Effector memory CD8-positive, alpha-beta T cell (primary cell): ENCODE results near the gene VAC14.
"Not testable (repeated sequence)": the region's sequence is repeated elsewhere in the genome, so short reads cannot be mapped to it uniquely, and the experiment has no call there.

Experiments
- ATAC-seq: fragments of 150-1000 bp; cut with Tn5 transposase; replicated peaks from 2 replicates; pipeline ENCODE4 v1.10.0; 2021; ENCODE audit warnings: mild to moderate bottlenecking, moderate library complexity
- DNase-seq, 3 experiments: peaks; one replicate each; pipeline ENCODE4 v3.0.0; 2021
- H3K27ac Mint-ChIP-seq, 2 donors: one replicate each; pipeline ENCODE4 v1.8.0; 2022; ENCODE audit warnings: mild to moderate bottlenecking in 2 of 2, mixed read lengths in 2 of 2, moderate library complexity in 2 of 2
- H3K27me3 Mint-ChIP-seq, 2 donors: one replicate each; pipeline ENCODE4 v1.8.0; 2022; ENCODE audit warnings: mixed read lengths in 2 of 2
- H3K36me3 Mint-ChIP-seq: one replicate; pipeline ENCODE4 v1.8.0; 2022; ENCODE audit warnings: mild to moderate bottlenecking, moderate library complexity, mixed read lengths; ENCODE audit not compliant: insufficient read depth
- H3K4me1 Mint-ChIP-seq, 2 donors: one replicate each; pipeline ENCODE4 v1.8.0; 2022; ENCODE audit warnings: low read depth in 2 of 2, mixed read lengths in 2 of 2
- H3K4me3 Mint-ChIP-seq, 2 donors: one replicate each; pipeline ENCODE4 v1.8.0; 2022; ENCODE audit warnings: mild to moderate bottlenecking in 2 of 2, mixed read lengths in 2 of 2, moderate library complexity in 2 of 2
- H3K9me3 Mint-ChIP-seq, 2 donors: one replicate each; pipeline ENCODE4 v1.8.0; 2022; ENCODE audit warnings: mixed read lengths in 2 of 2

Gene VAC14

GRCh38 chr16:70678898-70679670 is 121.9 kb downstream of the VAC14 start:
- Mint-ChIP-seq H3K27ac (no peak overlapping the region), H3K27me3 (peaks cover 5 to 6% of the 10 kb centered on the region in 2 donors)
- ATAC-seq = no peak

GRCh38 chr16:70678121-70678897 is 122.6 kb downstream of the VAC14 start:
- H3K9me3 Mint-ChIP-seq = no peaks in the 10 kb centered on the region
- DNase-seq (no peak), ATAC-seq (no peak)
- H3K27ac Mint-ChIP-seq = no peak overlapping the region
- peak overlapping the region; percentile 62 to 64 for H3K4me3 Mint-ChIP-seq
- H3K27me3 Mint-ChIP-seq = peaks cover 0 to 6% of the 10 kb centered on the region in 2 donors
- peaks cover 5% of the 10 kb centered on the region for H3K36me3 Mint-ChIP-seq
- H3K4me1 Mint-ChIP-seq = peaks cover 8 to 11% of the 10 kb centered on the region in 2 donors

More at GRCh38 chr16:70678898-70679670, 121.9 kb downstream of the VAC14 start:
- DNase-seq = no peak
- Mint-ChIP-seq H3K4me1 (peaks cover 8 to 11% of the 10 kb centered on the region in 2 donors), H3K4me3 (peak overlapping the region; percentile 62 to 64), H3K9me3 (no peaks in the 10 kb centered on the region), H3K36me3 (peaks cover 5% of the 10 kb centered on the region)

- Mint-ChIP-seq H3K4me1 (peaks cover 8 to 11% of the 10 kb centered on the region in 2 donors), H3K27me3 (peaks cover 0 to 1% of the 10 kb centered on the region in 2 donors), H3K4me3 (no peak overlapping the region), H3K36me3 (peaks cover 8% of the 10 kb centered on the region), H3K9me3 (no peaks in the 10 kb centered on the region), H3K27ac (peak overlapping the region in 1 of 2 donors; percentile 17)
- ATAC-seq = no peak
- DNase-seq = no peak
Observed at GRCh38 chr16:70677499-70678120, 123.3 kb downstream of the VAC14 start.

- DNase-seq (no peak), ATAC-seq (no peak)
- H3K27ac Mint-ChIP-seq = peak overlapping the region in 1 of 2 donors; percentile 17
- peaks cover 8 to 11% of the 10 kb centered on the region in 2 donors for H3K4me1 Mint-ChIP-seq
- H3K27me3 Mint-ChIP-seq = no peaks in the 10 kb centered on the region
- no peak overlapping the region for H3K4me3 Mint-ChIP-seq
- no peaks in the 10 kb centered on the region for H3K9me3 Mint-ChIP-seq
- peaks cover 8% of the 10 kb centered on the region for H3K36me3 Mint-ChIP-seq
Observed at GRCh38 chr16:70676675-70677498, 124.1 kb downstream of the VAC14 start.

- ATAC-seq (no peak), DNase-seq (no peak)
- Mint-ChIP-seq H3K4me1 (peaks cover 8 to 11% of the 10 kb centered on the region in 2 donors), H3K27me3 (no peaks in the 10 kb centered on the region), H3K36me3 (peaks cover 8% of the 10 kb centered on the region), H3K4me3 (no peak overlapping the region), H3K9me3 (no peaks in the 10 kb centered on the region), H3K27ac (no peak overlapping the region)
Observed at GRCh38 chr16:70675851-70676513, 125.0 kb downstream of the VAC14 start.

GRCh38 chr16:70674221-70675014 is 126.5 kb downstream of the VAC14 start:
- H3K27me3 Mint-ChIP-seq = no peaks in the 10 kb centered on the region
- peaks cover 3% of the 10 kb centered on the region for H3K36me3 Mint-ChIP-seq
- ATAC-seq (no peak), DNase-seq (no peak)
- H3K4me1 Mint-ChIP-seq = peaks cover 8 to 11% of the 10 kb centered on the region in 2 donors
- H3K27ac Mint-ChIP-seq = peak overlapping the region in 1 of 2 donors; percentile 32
- no peak overlapping the region for H3K4me3 Mint-ChIP-seq
- H3K9me3 Mint-ChIP-seq = no peaks in the 10 kb centered on the region

GRCh38 chr16:70670938-70671337 is 130.0 kb downstream of the VAC14 start:
- DNase-seq, H3K9me3 Mint-ChIP-seq, H3K36me3 Mint-ChIP-seq, H3K4me1 Mint-ChIP-seq, H3K4me3 Mint-ChIP-seq, H3K27ac Mint-ChIP-seq, ATAC-seq, H3K27me3 Mint-ChIP-seq: not testable (repeated sequence)

GRCh38 chr16:70670175-70670574 is 130.8 kb downstream of the VAC14 start:
- DNase-seq (no peak), ATAC-seq (no peak)
- no peaks in the 10 kb centered on the region for H3K4me1 Mint-ChIP-seq
- no peak overlapping the region for H3K4me3 Mint-ChIP-seq
- H3K9me3 Mint-ChIP-seq = no peaks in the 10 kb centered on the region
- peaks cover 3% of the 10 kb centered on the region for H3K36me3 Mint-ChIP-seq
- no peaks in the 10 kb centered on the region for H3K27me3 Mint-ChIP-seq
- no peak overlapping the region for H3K27ac Mint-ChIP-seq

GRCh38 chr16:70665806-70666735 is 134.9 kb downstream of the VAC14 start:
- H3K36me3 Mint-ChIP-seq = no peaks in the 10 kb centered on the region
- no peak overlapping the region for H3K4me3 Mint-ChIP-seq
- no peaks in the 10 kb centered on the region for H3K27me3 Mint-ChIP-seq
- ATAC-seq = no peak
- no peak overlapping the region for H3K27ac Mint-ChIP-seq
- DNase-seq = no peak
- H3K4me1 Mint-ChIP-seq = no peaks in the 10 kb centered on the region
- H3K9me3 Mint-ChIP-seq = no peaks in the 10 kb centered on the region

- H3K36me3 Mint-ChIP-seq = no peaks in the 10 kb centered on the region
- no peak overlapping the region for H3K4me3 Mint-ChIP-seq
- H3K4me1 Mint-ChIP-seq = peaks cover 0 to 3% of the 10 kb centered on the region in 2 donors
- no peaks in the 10 kb centered on the region for H3K27me3 Mint-ChIP-seq
- ATAC-seq = no peak
- no peak for DNase-seq
- no peak overlapping the region for H3K27ac Mint-ChIP-seq
- no peaks in the 10 kb centered on the region for H3K9me3 Mint-ChIP-seq
Observed at GRCh38 chr16:70665113-70665694, 135.8 kb downstream of the VAC14 start.
